GM08714 (cell line): ENCODE results near the gene HMOX1.
A peak's percentile ranks its signal among the peaks of the same experiment; 100 is the strongest.

ENCODE experiments used
- H3K4me3 ChIP-seq: fragments of 200-500 bp; sonication (Bioruptor generic); 2 replicates; pipeline ENCODE4 v1.5.1; 2014; ENCODE audit warnings: mild to moderate bottlenecking, low read length, inconsistent platforms
- ZNF274 ChIP-seq: IDR thresholded peaks from 2 replicates; pipeline ENCODE4 v1.6.1; 2012; ENCODE audit warnings: mild to moderate bottlenecking, low read depth, low read length

HMOX1 gene

GRCh38 chr22:35380537-35381423, at the start of gene HMOX1:
TSS of gene HMOX1 (plus strand) at chr22:35381096. CDS start at chr22:35381174, 78 bp downstream.
- H3K4me3 ChIP-seq: peak within 1 kb of the TSS; percentile 61; the same call in 1 of the 2 replicates

GRCh38 chr22:35332278-35332677, 48.6 kb upstream of the HMOX1 start:
- H3K4me3 ChIP-seq: no peak overlapping the region
- no peak for TF ChIP-seq ZNF274

More at GRCh38 chr22:35380537-35381423, at the start of gene HMOX1:
- TF ChIP-seq ZNF274: no peak

- TF ChIP-seq ZNF274: no peak
- H3K4me3 ChIP-seq: no peak overlapping the region
Measured at GRCh38 chr22:35333220-35333619, 47.7 kb upstream of the HMOX1 start.

GRCh38 chr22:35334004-35334403, 46.9 kb upstream of the HMOX1 start:
- TF ChIP-seq ZNF274: no peak

GRCh38 chr22:35335468-35335867, 45.4 kb upstream of the HMOX1 start:
- no peak for TF ChIP-seq ZNF274
- no peak overlapping the region for H3K4me3 ChIP-seq

More at GRCh38 chr22:35334004-35334403, 46.9 kb upstream of the HMOX1 start:
- H3K4me3 ChIP-seq: no peak overlapping the region

GRCh38 chr22:35335936-35336781, 44.7 kb upstream of the HMOX1 start:
- H3K4me3 ChIP-seq: no peak overlapping the region
- TF ChIP-seq ZNF274: no peak

- H3K4me3 ChIP-seq: no peak overlapping the region
- TF ChIP-seq ZNF274: no peak
Measured at GRCh38 chr22:35337932-35338331, 43.0 kb upstream of the HMOX1 start.

GRCh38 chr22:35341090-35341874, 39.6 kb upstream of the HMOX1 start:
- TF ChIP-seq ZNF274: no peak
- H3K4me3 ChIP-seq: no peak overlapping the region

- no peak for TF ChIP-seq ZNF274
- H3K4me3 ChIP-seq: no peak overlapping the region
Measured at GRCh38 chr22:35342390-35342789, 38.5 kb upstream of the HMOX1 start.

- no peak for TF ChIP-seq ZNF274
- no peak overlapping the region for H3K4me3 ChIP-seq
Measured at GRCh38 chr22:35343664-35344550, 37.0 kb upstream of the HMOX1 start.

GRCh38 chr22:35344956-35345690, 35.8 kb upstream of the HMOX1 start:
- TF ChIP-seq ZNF274: no peak
- H3K4me3 ChIP-seq: no peak overlapping the region

- H3K4me3 ChIP-seq: no peak overlapping the region
- TF ChIP-seq ZNF274: no peak
Measured at GRCh38 chr22:35345808-35346505, 34.9 kb upstream of the HMOX1 start.
